SK-N-MC (cell line): Measurements from ENCODE around the gene FBXO44.
A peak's percentile ranks its signal among the peaks of the same experiment; 100 is the strongest.

Experiments used
- DNase-seq: peaks from one replicate; pipeline ENCODE4 v3.0.0-alpha.2; 2011; ENCODE audit warnings: low read depth, low spot score
- H3K27ac ChIP-seq: fragments of 200-600 bp; sonication (generic); 2 replicates; pipeline ENCODE4 v1.5.1; 2016; ENCODE audit warnings: mixed run types
- H3K36me3 ChIP-seq: fragments of 200-600 bp; sonication (generic); 2 replicates; pipeline ENCODE4 v1.6.1; 2017; ENCODE audit warnings: antibody characterized with exemption, low read length, mixed read lengths; ENCODE audit not compliant: insufficient read depth
- H3K4me3 ChIP-seq: fragments of 200-600 bp; sonication (generic); 2 replicates; pipeline ENCODE4 v1.5.1; 2016
- H3K9ac ChIP-seq: fragments of 200-600 bp; sonication (generic); 2 replicates; pipeline ENCODE4 v1.8.0; 2017; ENCODE audit warnings: mixed run types, mixed read lengths; ENCODE audit not compliant: insufficient read length
- H3K9me3 ChIP-seq: fragments of 200-600 bp; sonication (generic); 2 replicates; pipeline ENCODE4 v1.6.1; 2017; ENCODE audit warnings: low read depth, mild to moderate bottlenecking, antibody characterized with exemption, low read length, moderate library complexity, mixed read lengths
- EZH2 ChIP-seq: fragments of 200-600 bp; sonication (generic); IDR thresholded peaks from one replicate; pipeline ENCODE4 v1.6.1; 2017; ENCODE audit warnings: antibody characterized with exemption
- FOXP2 ChIP-seq: optimal IDR thresholded peaks from 2 replicates; pipeline ENCODE3; 2011; ENCODE audit warnings: mild to moderate bottlenecking, moderate library complexity; ENCODE audit not compliant: insufficient read depth; ENCODE audit errors: extremely low read length, control extremely low read depth
- POLR2AphosphoS5 ChIP-seq: IDR thresholded peaks from 2 replicates; pipeline ENCODE4 v1.6.1; 2012; ENCODE audit warnings: mild to moderate bottlenecking, low read depth, low read length, borderline replicate concordance

Gene FBXO44

GRCh38 chr1:11658542-11658941 lies 3.9 kb downstream of the FBXO44 start:
- Histone ChIP-seq H3K9me3 (no peaks in the 10 kb centered on the region), H3K4me3 (no peak overlapping the region), H3K27ac (no peak overlapping the region), H3K36me3 (peaks cover 15% of the 10 kb centered on the region; the same call in 1 of the 2 replicates), H3K9ac (no peak overlapping the region)
- DNase-seq = no peak
- TF ChIP-seq FOXP2 (no peak), EZH2 (no peak), POLR2AphosphoS5 (no peak)

GRCh38 chr1:11659748-11660147 lies 5.1 kb downstream of the FBXO44 start:
- no peak overlapping the region for H3K4me3 ChIP-seq
- H3K9ac ChIP-seq = no peak overlapping the region
- no peak overlapping the region for H3K27ac ChIP-seq
- TF ChIP-seq FOXP2 (no peak), EZH2 (no peak), POLR2AphosphoS5 (no peak)
- DNase-seq = no peak
- H3K36me3 ChIP-seq = peaks cover 15% of the 10 kb centered on the region; the same call in 1 of the 2 replicates
- H3K9me3 ChIP-seq = no peaks in the 10 kb centered on the region

- H3K27ac ChIP-seq = no peak overlapping the region
- no peak for TF ChIP-seq FOXP2
- TF ChIP-seq EZH2 = no peak
- TF ChIP-seq POLR2AphosphoS5 = no peak
- no peak for DNase-seq
- H3K36me3 ChIP-seq = peaks cover 15% of the 10 kb centered on the region; the same call in 1 of the 2 replicates
- H3K9me3 ChIP-seq = no peaks in the 10 kb centered on the region
- H3K9ac ChIP-seq = no peak overlapping the region
- H3K4me3 ChIP-seq = no peak overlapping the region
These were observed 6.4 kb downstream of the FBXO44 start for GRCh38 chr1:11661103-11661502.

GRCh38 chr1:11664336-11665065 lies 9.8 kb downstream of the FBXO44 start:
- Histone ChIP-seq H3K9ac (no peak overlapping the region), H3K27ac (no peak overlapping the region), H3K4me3 (no peak overlapping the region), H3K36me3 (peaks cover 5% of the 10 kb centered on the region; the same call in 1 of the 2 replicates), H3K9me3 (no peaks in the 10 kb centered on the region)
- TF ChIP-seq FOXP2 (no peak), EZH2 (no peak), POLR2AphosphoS5 (no peak; the same call in 1 of the 2 replicates)
- no peak for DNase-seq

GRCh38 chr1:11668516-11668915 lies 13.8 kb downstream of the FBXO44 start:
- Histone ChIP-seq H3K9ac (no peak overlapping the region), H3K27ac (no peak overlapping the region), H3K4me3 (no peak overlapping the region), H3K9me3 (no peaks in the 10 kb centered on the region), H3K36me3 (peaks cover 3% of the 10 kb centered on the region; the same call in 1 of the 2 replicates)
- TF ChIP-seq POLR2AphosphoS5 (no peak), EZH2 (no peak), FOXP2 (no peak)
- no peak for DNase-seq

- peaks cover 20% of the 10 kb centered on the region; the same call in 1 of the 2 replicates for H3K36me3 ChIP-seq
- no peak overlapping the region for H3K4me3 ChIP-seq
- no peak overlapping the region for H3K9ac ChIP-seq
- H3K27ac ChIP-seq = no peak overlapping the region
- TF ChIP-seq POLR2AphosphoS5 = no peak
- no peak for TF ChIP-seq EZH2
- TF ChIP-seq FOXP2 = no peak
- DNase-seq = no peak
- no peaks in the 10 kb centered on the region for H3K9me3 ChIP-seq
These were observed 16.1 kb downstream of the FBXO44 start for GRCh38 chr1:11670747-11671146.

GRCh38 chr1:11671205-11671543 lies 16.5 kb downstream of the FBXO44 start:
- DNase-seq = no peak
- H3K36me3 ChIP-seq = peaks cover 24% of the 10 kb centered on the region; the same call in 1 of the 2 replicates

GRCh38 chr1:11671544-11672286 lies 17.0 kb downstream of the FBXO44 start:
- TF ChIP-seq FOXP2 (no peak), EZH2 (no peak), POLR2AphosphoS5 (peak; percentile 10; the same call in 1 of the 2 replicates)
- Histone ChIP-seq H3K9ac (no peak overlapping the region), H3K4me3 (no peak overlapping the region), H3K27ac (no peak overlapping the region), H3K36me3 (peaks cover 29% of the 10 kb centered on the region; the same call in 1 of the 2 replicates), H3K9me3 (no peaks in the 10 kb centered on the region)
- DNase-seq = no peak

More at GRCh38 chr1:11671205-11671543, 16.5 kb downstream of the FBXO44 start:
- Histone ChIP-seq H3K9me3 (no peaks in the 10 kb centered on the region), H3K27ac (no peak overlapping the region), H3K9ac (no peak overlapping the region), H3K4me3 (no peak overlapping the region)
- TF ChIP-seq POLR2AphosphoS5 (no peak), EZH2 (no peak), FOXP2 (no peak)
